ENCODE results near the gene DDOST.

The DDOST gene

DNA sequence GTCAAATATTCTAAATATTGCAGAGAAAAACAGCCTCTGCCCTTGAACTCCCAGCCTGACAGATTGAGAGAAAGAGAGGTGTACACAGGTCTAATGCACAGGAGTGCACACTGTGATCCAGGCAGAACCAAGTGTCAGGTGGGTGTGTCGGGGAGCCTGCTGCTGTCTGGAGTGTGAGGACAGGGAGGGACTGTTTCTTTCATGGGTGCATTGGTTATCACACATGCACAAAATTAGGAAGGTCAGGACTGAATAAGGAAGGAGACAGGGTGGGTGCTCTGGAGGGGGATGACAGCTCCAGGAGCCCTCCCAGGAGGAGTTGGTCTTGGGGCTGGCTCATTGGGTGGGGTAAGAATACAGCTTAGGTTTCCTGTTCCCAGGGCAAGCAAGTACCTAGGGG is 41.2 kb downstream of the DDOST start:
- no peak for TF ChIP-seq EZH2phosphoT487 (IDR thresholded peaks at IDR 0.05; ENCODE audit: borderline replicate concordance, low read length)
- TF ChIP-seq, protein P1, sequence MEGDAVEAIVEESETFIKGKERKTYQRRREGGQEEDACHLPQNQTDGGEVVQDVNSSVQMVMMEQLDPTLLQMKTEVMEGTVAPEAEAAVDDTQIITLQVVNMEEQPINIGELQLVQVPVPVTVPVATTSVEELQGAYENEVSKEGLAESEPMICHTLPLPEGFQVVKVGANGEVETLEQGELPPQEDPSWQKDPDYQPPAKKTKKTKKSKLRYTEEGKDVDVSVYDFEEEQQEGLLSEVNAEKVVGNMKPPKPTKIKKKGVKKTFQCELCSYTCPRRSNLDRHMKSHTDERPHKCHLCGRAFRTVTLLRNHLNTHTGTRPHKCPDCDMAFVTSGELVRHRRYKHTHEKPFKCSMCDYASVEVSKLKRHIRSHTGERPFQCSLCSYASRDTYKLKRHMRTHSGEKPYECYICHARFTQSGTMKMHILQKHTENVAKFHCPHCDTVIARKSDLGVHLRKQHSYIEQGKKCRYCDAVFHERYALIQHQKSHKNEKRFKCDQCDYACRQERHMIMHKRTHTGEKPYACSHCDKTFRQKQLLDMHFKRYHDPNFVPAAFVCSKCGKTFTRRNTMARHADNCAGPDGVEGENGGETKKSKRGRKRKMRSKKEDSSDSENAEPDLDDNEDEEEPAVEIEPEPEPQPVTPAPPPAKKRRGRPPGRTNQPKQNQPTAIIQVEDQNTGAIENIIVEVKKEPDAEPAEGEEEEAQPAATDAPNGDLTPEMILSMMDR (IDR thresholded peaks at IDR 0.05; ENCODE audit: low read depth, low read length, poor library complexity, severe bottlenecking), result no peak
- Histone ChIP-seq H3K9me3 (ENCODE audit: control insufficient read depth, insufficient read depth, low read length) (no peaks in the 10 kb centered on the region), H3K27ac (ENCODE audit: low read depth, low read length) (no peak overlapping the region), H3K4me1 (ENCODE audit: control insufficient read depth, low read length) (no peaks in the 10 kb centered on the region), H3K4me2 (ENCODE audit: low read length) (no peak overlapping the region), H3K79me2 (ENCODE audit: control insufficient read depth, low read length) (no peaks in the 10 kb centered on the region), H3K9me2 (replicated peaks; ENCODE audit: control insufficient read depth, low read length) (no peaks in the 10 kb centered on the region), H3K36me3 (ENCODE audit: control insufficient read depth, low read length) (no peaks in the 10 kb centered on the region), H3K4me3 (ENCODE audit: low read length) (no peak overlapping the region), H4K20me1 (ENCODE audit: control insufficient read depth, insufficient read depth, low read depth, low read length) (no peaks in the 10 kb centered on the region), H3K27me3 (ENCODE audit: control insufficient read depth, low read length) (no peaks in the 10 kb centered on the region), H3F3A (ENCODE audit: control insufficient read depth, insufficient read depth) (no peaks in the 10 kb centered on the region)

DNA sequence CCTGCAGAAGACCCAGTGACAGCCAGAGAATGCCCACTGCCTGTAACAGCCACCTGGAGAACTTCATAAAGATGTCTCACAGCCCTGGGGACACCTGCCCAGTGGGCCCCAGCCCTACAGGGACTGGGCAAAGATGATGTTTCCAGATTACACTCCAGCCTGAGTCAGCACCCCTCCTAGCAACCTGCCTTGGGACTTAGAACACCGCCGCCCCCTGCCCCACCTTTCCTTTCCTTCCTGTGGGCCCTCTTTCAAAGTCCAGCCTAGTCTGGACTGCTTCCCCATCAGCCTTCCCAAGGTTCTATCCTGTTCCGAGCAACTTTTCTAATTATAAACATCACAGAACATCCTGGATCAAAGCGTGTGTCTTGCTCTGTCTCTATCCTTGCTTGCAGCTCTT is 42.6 kb downstream of the DDOST start:
- no peaks in the 10 kb centered on the region for H3F3A ChIP-seq (ENCODE audit: control insufficient read depth, insufficient read depth)
- no peaks in the 10 kb centered on the region for H3K4me1 ChIP-seq (ENCODE audit: control insufficient read depth, low read length)
- H3K27ac ChIP-seq (ENCODE audit: low read depth, low read length), result no peak overlapping the region
- no peak overlapping the region for H3K4me3 ChIP-seq (ENCODE audit: low read length)
- H3K4me2 ChIP-seq (ENCODE audit: low read length), result no peak overlapping the region
- no peaks in the 10 kb centered on the region for H3K36me3 ChIP-seq (ENCODE audit: control insufficient read depth, low read length)
- H3K9me3 ChIP-seq (ENCODE audit: control insufficient read depth, insufficient read depth, low read length), result no peaks in the 10 kb centered on the region
- no peaks in the 10 kb centered on the region for H3K9me2 ChIP-seq (replicated peaks; ENCODE audit: control insufficient read depth, low read length)
- H3K79me2 ChIP-seq (ENCODE audit: control insufficient read depth, low read length), result no peaks in the 10 kb centered on the region
- H3K27me3 ChIP-seq (ENCODE audit: control insufficient read depth, low read length), result no peaks in the 10 kb centered on the region
- no peak for TF ChIP-seq EZH2phosphoT487 (IDR thresholded peaks at IDR 0.05; ENCODE audit: borderline replicate concordance, low read length)
- TF ChIP-seq, protein P1 (IDR thresholded peaks at IDR 0.05; ENCODE audit: low read depth, low read length, poor library complexity, severe bottlenecking), result no peak
- H4K20me1 ChIP-seq (ENCODE audit: control insufficient read depth, insufficient read depth, low read depth, low read length), result no peaks in the 10 kb centered on the region

DNA sequence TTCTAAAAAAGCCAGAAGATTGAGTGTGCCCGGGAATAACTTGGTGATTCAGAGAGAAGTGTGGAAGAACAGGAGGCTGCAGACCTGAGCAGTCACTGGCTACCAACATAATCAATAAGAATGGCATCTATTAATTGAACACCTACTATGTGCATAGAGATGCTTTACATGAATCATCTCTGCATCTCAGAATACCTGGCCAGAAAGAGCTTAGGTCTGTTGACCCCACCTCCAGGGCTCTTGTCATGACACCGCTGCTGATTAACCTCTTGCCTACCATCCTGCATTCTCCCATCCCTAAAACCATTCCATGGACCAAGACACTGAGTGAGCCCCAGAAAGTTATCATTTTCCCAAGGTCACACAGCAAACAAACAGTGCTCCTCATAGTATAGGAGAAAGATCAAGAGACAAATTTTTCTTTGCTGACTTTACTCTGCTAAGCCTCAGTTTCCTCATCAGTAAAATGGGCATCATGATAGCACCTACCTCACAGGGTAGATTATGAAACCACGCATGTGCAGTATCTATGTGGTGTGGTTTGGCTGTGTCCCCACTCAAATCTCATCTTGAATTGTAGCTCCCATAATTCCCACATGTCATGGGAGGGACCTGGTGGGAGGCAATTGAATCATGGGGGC is 44.2 kb downstream of the DDOST start:
- H3K79me2 ChIP-seq (ENCODE audit: control insufficient read depth, low read length), result no peaks in the 10 kb centered on the region
- TF ChIP-seq, protein P1 (IDR thresholded peaks at IDR 0.05; ENCODE audit: low read depth, low read length, poor library complexity, severe bottlenecking), result no peak
- no peak for TF ChIP-seq EZH2phosphoT487 (IDR thresholded peaks at IDR 0.05; ENCODE audit: borderline replicate concordance, low read length)
- H3K9me2 ChIP-seq (replicated peaks; ENCODE audit: control insufficient read depth, low read length), result no peaks in the 10 kb centered on the region
- no peaks in the 10 kb centered on the region for H3K4me1 ChIP-seq (ENCODE audit: control insufficient read depth, low read length)
- H3K4me2 ChIP-seq (ENCODE audit: low read length), result no peak overlapping the region
- H3K27ac ChIP-seq (ENCODE audit: low read depth, low read length), result no peak overlapping the region
- H3F3A ChIP-seq (ENCODE audit: control insufficient read depth, insufficient read depth), result no peaks in the 10 kb centered on the region
- no peaks in the 10 kb centered on the region for H3K36me3 ChIP-seq (ENCODE audit: control insufficient read depth, low read length)
- no peak overlapping the region for H3K4me3 ChIP-seq (ENCODE audit: low read length)
- no peaks in the 10 kb centered on the region for H4K20me1 ChIP-seq (ENCODE audit: control insufficient read depth, insufficient read depth, low read depth, low read length)
- H3K9me3 ChIP-seq (ENCODE audit: control insufficient read depth, insufficient read depth, low read length), result no peaks in the 10 kb centered on the region
- no peaks in the 10 kb centered on the region for H3K27me3 ChIP-seq (ENCODE audit: control insufficient read depth, low read length)

Data from DOHH2 (cell line).